ENCODE data around the gene SYDE2. TPM values are rescaled to one million over a fixed set of nuclear protein-coding genes. Genes with fewer than 3 reads are reported as not detected.
"Not testable (repeated sequence)": the region's sequence is repeated elsewhere in the genome, so short reads cannot be mapped to it uniquely, and the experiment has no call there.

Gene SYDE2, protein sequence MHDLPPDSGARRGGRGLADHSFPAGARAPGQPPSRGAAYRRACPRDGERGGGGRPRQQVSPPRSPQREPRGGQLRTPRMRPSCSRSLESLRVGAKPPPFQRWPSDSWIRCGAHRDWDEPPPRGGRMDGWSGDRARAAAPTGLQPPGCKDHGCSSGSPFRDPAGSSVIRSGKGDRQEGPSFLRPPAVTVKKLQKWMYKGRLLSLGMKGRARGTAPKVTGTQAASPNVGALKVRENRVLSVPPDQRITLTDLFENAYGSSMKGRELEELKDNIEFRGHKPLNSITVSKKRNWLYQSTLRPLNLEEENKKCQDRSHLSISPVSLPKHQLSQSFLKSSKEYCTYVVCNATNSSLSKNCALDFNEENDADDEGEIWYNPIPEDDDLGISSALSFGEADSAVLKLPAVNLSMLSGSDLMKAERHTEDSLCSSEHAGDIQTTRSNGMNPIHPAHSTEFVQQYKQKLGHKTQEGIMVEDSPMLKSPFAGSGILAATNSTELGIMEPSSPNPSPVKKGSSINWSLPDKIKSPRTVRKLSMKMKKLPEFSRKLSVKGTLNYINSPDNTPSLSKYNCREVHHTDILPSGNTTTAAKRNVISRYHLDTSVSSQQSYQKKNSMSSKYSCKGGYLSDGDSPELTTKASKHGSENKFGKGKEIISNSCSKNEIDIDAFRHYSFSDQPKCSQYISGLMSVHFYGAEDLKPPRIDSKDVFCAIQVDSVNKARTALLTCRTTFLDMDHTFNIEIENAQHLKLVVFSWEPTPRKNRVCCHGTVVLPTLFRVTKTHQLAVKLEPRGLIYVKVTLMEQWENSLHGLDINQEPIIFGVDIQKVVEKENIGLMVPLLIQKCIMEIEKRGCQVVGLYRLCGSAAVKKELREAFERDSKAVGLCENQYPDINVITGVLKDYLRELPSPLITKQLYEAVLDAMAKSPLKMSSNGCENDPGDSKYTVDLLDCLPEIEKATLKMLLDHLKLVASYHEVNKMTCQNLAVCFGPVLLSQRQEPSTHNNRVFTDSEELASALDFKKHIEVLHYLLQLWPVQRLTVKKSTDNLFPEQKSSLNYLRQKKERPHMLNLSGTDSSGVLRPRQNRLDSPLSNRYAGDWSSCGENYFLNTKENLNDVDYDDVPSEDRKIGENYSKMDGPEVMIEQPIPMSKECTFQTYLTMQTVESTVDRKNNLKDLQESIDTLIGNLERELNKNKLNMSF
- total RNA-seq = 4.8 and 5.6 TPM in 2 replicates

DNA sequence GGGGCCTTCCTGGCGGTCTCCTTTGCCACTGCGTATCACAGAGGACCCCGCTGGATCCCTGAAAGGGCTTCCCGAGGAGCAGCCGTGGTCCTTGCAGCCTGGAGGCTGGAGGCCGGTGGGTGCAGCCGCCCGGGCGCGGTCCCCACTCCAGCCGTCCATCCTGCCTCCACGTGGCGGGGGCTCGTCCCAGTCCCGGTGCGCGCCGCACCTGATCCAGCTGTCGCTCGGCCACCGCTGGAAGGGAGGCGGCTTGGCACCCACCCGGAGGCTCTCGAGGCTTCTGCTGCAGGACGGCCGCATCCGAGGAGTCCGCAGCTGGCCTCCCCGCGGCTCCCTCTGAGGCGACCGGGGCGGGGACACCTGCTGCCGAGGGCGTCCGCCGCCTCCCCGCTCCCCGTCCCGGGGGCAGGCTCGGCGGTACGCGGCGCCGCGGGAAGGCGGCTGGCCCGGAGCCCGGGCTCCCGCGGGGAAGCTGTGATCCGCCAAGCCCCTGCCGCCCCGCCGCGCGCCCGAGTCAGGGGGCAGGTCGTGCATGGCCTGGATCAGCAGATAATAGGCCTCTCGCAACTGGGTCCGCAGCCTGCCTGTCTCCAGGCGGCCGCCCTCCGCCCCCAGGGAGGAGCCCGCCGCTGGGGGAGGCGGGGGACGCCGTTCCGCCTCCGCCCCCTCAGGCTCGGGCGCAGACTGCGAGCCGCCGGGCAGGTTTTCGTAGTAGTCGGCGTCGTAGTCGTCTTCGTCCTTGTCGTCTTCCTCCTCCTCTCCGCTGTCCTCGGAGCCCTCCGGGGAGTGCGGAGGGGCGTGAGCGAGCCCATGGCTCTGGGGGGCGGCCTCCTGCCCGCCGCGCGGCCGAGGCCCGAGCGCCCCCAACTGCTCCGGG, at the start of gene SYDE2:
Gene SYDE2, minus strand, starts transcription at position 554 of the 877 bp plus-strand sequence. Its CDS starts 20 bp downstream, at position 534.
- peak; percentile 54 for DNase-seq

DNA sequence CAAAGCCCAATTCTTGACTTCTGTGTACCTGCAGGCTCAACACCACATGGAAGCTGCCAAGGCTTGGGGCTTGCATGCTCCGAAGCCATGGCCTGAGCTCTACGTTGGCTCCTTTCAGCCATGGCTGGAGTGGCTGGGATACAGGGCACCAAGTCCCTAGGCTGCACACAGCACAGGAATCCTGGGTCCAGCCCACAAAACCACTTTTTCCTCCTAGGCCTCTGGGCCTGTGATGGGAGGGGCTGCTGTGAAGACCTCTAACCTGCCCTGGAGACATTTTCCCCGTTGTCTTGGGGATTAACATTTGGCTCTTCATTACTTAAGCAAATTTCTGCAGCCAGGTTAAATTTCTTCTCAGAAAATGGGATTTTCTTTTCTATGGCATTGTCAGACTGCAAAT, 48.2 kb upstream of the SYDE2 start:
- DNase-seq = not testable (repeated sequence)

DNA sequence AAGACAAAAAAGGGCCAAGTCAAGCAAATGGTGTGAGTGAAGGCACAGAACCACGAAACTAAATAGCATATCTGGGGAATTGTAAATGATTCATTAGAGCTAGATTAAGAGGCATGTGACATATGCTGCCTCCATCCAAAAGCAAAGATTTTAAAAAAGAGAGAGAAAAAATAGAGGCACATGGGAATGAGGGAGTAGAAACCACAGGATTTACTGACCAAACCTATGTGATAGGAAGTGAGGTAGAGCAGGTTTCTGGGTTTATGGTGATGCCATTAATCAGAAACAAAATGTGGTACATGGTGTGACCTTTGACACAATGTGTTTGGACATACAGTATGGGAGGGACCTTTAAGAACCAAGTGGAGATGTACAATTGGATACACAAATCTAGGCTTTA, 45.1 kb upstream of the SYDE2 start:
- DNase-seq = no peak

DNA sequence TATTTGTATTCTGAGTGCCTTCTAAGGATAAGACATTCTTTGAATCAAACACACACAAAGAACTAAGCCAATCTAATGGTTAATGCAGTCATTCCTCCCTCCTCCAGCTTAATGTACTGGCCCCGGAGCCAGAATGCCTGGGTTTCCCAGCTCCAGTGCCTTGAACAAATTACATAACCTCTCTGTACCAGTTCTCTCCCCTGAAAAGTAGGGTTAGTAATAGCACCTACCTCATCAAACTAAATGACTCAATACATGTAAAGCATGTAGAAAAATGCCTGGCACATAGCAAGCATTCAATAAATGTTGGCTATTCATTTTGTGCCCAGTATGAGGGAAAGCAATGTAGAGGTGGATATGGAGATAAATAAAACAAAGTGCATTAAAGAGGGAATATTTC, 44.6 kb upstream of the SYDE2 start:
- no peak for DNase-seq

DNA sequence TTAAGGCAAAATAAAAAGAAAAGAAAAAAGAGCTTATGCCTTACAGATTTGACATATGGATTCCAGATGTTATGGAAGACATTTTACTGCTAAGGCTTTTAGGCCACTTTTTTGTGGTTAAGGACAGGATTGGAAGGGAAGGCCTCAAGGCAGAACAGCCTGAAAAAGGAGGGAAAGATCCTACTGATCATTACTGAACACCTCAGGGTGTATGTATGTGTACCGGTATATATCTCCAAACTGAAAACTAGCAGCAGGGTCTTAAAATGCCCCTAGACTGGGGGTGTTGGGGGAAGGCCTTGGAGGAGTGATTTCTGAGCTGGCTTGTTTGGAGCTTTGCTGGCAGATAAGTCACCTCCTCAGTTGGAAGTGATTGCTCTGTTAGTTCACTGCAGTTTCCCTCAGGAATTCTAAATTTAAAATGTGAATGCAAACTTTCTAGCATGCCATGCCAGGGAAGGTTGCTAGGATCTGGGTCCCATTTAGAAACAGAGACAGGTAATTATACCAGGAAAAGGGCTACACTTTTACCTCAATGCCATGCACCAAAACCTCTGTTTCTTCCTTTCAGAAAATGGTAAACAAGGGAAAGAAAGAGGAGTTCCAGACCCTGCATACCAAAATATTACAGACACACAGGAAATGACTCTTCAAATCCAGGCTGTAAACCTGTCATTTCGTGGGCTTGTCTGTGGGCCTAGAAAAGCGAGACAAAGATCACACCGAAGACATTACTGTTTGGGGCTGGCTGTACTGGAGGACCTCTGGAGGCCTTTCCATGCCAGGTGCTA, 43.6 kb upstream of the SYDE2 start:
- DNase-seq = peak; percentile 6

DNA sequence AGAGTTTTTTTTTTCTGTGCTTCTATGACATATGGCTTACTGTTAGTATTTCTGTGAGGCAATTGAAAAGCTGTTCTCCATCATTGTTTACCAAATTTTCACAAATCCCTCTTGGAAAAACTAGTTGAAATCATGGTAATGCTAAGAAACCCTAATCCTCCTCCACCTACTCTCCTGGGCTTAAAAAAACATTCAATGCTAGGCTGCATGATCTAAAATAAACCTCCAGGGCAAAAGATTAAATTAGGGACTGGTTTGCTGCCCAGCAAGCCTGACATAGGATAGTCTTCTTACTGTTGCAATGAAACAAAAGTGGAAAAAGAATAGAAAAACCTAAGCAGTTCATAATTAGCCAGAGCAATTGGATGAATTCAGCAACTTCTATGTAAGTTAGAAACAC, 42.6 kb upstream of the SYDE2 start:
- DNase-seq = no peak

DNA sequence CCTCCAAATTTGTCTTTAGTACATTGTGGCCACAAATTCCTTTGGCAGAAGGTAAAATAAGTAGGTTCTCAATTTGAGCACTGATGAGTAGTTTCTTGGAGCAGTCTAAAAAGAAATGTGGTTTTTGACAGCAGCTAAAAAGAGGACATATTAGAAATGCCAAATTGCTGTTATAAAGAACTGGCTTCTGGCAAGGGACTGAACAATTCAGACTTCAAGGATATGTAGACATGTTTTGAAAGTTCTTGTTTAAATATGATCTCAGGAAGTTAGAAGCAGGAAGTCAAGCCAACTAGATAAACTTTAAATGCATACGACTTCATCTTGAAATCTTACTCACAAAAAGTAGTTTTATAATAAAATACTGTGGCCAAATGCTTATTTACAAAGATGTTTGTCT, 39.8 kb upstream of the SYDE2 start:
- peak; percentile 5 for DNase-seq

DNA sequence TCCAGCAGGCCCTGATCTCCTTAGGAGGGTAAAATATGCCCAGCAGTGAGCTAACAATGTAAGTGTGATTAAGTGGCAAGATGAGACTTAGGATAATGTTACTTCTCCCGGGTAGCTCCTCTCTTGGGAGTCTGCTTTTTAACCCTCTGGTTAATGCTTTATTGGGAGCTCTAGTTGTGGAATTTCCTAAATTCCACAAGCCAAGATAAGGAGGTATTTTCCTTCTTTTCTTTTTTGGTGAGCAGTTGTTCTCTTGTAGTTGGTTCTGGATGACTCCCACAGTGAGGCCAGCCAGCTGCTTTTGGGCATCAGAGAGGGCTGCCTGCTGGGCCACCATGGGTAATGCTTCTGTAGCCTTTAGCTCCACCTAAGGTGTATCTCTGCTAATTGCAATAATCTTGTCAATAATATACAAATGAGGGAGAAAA, 39.4 kb upstream of the SYDE2 start:
- no peak for DNase-seq

DNA sequence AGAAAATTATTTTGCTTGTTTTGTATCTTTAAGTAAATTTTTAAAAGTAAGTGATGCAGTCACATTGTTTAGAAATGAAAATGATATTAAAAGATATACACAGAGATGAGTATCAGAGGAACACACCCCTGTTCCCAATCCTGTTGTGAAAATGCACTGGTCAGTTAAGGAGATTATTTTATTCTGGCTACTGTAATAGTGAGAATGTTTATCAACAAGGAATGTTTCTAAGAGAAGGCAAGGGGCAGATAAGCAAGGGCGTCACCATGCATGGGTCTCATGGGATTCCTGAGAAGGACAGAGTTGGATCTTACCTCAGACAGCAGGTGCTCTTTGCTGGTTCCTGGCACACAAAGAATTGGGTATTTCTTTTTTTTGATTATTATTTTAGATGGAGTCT, 36.8 kb upstream of the SYDE2 start:
- DNase-seq = no peak

DNA sequence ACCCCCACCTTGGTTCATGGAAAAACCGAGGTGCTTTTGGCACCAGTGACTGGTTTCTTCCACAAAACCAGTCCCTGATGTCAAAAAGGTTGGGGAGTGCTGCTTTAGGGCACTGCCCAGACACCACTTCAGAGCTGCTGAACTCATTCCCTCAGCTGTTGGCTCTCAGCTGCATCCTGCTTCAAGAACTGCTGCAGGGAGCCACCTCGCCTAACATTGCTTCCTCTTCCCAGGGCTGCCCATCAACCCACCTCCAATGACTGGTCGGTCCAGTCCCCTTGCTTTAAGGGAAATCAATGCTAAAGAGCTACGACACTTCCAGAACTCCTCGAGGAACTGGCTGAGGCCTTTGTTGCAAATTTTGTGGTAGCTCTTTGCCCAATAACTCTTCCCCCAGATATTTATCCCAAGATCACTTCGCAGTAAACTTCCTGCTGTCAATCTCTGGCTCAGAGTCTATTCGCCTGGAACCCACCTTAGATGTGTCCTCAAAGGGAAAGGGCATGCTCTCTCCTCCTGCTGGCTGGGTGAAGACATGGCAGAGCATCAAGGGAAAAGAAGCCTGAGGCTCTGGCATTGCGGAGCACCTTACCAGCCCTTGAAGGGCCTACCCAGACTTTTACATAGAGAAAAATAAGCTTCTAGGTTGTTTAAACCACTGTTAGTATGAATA, 29.6 kb upstream of the SYDE2 start:
- DNase-seq = peak; percentile 4

DNA sequence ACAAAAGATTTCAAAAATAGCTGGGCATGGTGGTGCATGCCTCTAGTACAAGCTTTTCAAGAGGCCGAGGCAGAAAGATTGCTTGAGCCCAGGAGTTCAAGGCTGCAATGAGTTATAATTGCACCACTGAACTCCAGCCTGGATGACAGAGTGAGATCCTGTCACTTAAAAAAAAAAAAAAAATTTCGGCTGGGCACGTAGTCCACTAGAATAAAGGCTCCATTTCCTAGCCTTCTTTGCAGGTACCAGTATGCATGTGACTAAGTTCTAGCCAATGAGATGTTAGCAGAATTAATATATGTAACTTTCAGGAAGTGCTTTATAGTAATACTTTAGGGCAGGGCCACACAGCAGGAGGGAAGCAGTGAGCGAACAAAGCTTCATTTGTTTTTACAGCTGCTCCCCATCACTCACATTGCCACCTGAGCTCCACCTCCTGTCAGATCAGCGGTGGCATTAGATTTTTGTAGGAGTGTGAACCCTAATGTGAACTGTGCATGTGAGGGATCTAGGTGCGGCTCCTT, 28.8 kb upstream of the SYDE2 start:
- no peak for DNase-seq

DNA sequence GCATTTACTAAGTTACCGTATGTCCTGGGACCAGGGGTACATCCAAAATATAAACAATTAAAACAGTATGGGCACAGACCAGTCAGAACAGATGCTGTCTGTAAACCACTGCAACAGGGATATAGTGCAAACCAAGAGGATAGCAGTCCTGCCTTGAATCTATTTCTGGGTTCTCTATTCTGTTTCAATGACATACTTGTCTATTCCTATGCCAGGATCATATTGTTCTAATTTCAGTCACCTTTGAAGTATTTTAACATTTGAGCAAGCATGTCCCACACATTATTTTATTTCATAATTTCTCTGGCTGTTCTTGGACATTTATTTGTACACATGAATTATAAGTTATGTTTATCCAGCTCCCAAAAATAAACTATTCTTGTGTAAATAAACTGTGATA, 28.2 kb upstream of the SYDE2 start:
- no peak for DNase-seq

DNA sequence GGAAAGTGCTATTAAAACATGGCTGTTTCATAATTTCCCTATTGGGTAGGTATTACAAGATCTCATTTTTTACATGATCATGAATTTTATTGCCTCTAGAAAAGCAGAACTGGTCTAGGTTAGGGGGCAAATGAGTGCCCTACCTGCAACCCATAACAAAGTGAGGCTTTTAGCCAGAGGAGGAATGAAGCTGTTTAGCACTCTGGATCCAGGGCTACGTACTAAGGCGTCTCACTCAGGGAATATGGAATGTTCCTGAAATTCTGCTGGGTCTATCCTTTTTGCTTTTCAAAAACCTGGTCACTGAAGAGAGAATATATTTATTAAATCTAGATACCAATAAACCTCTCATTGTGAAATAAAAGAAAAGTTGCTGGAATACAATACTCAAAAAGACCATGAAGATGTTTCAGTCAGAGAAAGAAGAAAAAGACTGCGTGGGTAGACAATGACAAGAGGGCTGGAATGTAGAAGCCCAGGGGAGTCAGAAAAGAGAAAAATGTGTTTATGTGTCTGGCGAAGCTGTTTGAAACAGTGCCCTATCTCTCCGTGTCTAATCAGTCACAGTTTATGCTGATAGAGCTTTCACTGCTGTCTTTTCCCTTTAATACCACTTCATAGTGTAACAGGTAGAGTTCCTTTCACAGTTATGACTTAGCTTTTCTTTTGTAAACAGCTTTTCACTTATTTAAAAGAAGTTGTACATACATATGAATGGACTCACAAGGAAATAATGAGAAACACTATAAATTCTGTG, 25.0 kb upstream of the SYDE2 start:
- no peak for DNase-seq

DNA sequence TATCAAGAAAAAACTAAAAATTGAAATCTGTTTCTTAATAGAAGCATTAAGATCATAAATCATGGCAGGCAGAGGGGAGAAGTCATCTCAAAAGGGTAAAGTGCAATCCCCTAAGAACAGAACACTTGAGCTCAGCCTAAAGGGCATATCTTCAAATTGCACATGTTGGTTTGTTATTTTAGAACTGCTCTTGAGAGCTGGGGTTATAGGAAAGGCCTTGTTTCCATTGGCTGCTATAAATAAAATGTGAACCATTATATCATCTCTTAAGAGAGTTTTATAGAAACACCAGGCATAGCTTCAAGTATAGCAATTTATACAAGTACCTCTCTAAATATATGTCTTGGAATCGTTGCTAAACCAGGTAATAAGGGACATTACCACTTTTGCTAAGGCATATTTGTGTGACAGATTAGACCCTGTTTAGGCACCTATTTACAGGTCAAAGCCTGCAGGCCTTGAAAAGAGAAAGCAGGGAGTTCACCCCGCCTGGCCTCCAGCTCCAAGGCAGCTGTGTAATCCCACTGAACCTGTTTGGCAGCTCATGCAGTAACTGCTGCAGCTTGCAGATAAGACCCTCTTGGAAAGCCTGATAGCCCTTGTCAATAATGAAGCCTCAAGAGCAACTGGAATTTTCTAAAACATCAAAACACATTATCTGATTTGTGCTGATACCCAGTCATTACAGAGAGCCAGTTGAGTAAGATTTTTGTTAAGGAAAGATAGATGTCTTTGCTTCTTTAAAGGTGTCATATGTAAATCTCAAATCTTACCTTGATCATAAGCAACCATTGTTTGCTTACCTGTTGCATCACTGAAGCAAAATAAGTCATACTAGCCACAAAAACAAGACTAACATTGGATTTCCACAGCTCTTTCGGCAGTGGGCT, 24.2 kb upstream of the SYDE2 start:
- DNase-seq = no peak

DNA sequence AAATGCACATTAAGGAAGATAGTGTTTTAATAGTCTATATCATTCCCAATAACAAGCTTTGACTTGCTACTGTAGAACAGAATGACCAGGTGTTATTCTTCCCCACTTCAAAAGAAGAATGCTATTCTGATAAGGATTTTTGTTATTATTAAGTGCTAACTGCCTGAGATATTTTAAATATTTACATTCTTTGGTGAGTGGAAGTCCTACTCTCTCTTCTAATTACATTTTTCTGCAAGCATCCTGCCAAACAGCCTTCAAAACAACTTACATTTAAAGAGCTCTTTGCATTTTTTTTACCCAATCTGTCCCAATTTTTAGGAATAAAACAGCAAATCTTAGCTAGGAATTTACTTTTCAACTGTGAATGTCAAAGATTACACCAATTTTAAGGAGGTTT, 23.5 kb upstream of the SYDE2 start:
- no peak for DNase-seq

DNA sequence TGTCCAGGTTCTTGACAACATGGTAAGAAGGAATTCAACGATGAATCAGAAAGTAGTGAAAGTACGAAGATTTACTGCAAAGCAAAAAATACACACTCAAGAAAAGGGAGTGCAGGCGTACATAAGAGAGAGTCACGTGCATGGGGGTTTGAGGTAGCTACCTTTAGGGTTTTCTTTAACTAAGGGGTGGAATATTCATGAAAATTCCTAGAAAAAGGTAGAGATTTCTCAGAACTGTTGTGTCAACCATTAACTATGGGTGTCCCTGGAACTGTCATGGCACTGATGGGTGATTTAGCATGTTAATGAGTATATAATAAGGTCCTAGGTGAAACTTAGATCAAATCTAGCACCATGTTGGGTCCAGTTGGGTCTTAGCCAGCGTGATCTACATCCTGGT, 22.5 kb upstream of the SYDE2 start:
- no peak for DNase-seq

DNA sequence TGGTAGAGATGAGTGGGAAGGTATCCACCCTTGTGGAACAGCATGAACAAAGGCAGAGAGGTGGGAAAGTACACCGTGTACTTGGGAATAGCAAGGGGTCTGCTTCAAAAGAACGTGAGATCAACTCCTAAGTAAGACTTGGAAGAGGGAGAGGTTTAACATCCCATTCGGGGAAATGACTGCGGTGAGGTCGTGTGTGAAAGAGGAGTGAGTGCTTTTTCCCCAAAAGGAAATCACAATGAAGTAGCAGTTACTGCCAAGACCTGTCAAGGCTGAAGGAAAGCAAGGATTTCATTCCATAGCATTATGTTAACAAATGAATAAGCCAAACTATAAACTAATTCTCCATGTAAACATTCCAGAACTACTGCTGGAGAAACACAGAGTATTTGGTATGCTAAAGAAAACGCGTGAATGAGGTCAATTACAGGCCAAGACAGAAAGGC, 20.0 kb upstream of the SYDE2 start:
- DNase-seq = no peak

DNA sequence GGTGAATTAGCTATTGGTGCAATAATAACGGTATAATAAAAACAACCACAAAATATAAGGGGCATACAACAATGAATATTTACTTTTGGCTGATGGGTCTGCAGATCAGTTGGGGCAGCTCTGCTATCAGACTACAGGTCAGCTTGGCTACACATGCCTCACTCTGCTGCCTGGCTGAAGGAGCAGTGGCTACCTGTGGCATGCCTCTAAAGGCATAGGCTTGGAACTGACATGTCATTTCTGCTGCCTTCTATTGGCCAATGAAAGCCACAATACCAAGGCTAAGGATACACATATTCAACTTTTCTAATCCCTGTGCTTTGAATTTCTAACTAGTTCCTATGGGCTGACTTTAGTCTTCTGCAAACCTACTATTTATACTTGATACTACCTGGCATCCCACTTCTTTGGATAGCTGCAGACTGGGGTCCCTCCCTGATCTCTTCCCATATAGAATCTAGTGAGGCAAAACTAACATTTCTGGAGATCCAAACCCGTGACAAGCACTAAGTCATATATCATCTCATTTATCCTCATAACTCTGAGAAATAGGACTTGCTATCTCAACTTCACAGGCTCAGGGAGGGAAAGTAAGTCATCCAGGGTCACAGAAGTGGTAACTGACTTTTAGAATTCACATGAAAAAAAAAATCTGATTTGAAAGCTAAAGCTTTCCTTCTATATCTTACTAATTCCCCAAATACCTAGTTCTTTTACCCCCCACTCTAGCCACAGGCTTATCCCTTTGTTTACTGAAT, 19.2 kb upstream of the SYDE2 start:
- no peak for DNase-seq
